GM18519 (cell line): ENCODE data around the gene MEIS2.

Experiments
- ATAC-seq: cut with Tn5 transposase; IDR thresholded peaks from one replicate; pipeline ENCODE4 v1.9.1; 2021; ENCODE audit warnings: mild to moderate bottlenecking, moderate library complexity; ENCODE audit not compliant: unreplicated experiment, low FRiP score

The MEIS2 gene

GRCh38 chr15:37115538-37115937 lies 15.2 kb upstream of the MEIS2 start:
- ATAC-seq, result no peak

DNA sequence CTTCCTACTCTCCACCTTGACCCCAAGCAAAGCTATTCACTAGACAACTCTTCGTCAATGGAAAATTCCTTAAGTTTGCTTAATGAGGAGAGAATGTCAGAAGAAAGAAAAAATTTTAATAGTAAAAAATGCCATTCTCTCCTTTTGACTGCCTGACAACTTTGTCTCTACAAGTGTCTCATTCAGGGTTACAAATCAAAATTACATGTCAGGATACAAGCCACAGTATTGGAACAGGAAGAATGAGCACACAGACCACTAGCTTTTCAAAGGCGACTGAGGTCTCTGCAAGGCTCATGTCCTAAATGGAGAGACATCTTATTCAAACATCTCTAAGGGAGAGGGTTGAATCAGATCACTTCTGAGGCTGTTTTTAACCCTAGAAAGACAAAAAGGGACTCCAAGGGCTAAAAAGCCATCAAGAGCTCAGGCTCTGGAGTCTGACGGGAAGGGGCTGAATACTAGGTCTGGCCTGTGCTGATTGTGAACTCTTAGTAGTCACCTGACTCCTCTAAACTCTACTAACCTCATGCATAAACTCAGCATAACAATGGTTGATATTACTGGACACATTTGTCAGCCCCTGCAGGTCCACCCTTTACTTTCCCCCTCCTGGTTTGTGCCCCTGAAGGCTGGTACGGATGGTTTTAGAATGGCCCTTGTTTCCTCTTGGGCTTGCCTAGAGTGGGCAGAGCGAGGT lies 12.8 kb upstream of the MEIS2 start:
- no peak for ATAC-seq

GRCh38 chr15:37112171-37112570 lies 11.8 kb upstream of the MEIS2 start:
- ATAC-seq, result no peak

DNA sequence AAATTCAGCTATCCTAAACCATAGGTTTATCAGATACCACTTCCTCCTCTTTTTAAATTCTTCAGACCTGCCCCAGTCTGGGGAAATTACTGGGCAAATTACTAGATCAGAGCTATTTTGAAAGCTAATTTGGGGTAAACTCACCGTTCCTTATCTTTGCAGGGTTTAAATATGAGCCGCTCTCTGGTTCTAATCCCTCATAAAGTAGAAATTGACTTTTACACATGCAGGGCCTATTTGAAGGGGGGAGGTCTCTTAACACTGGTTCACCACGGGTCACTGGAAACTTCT lies 11.0 kb upstream of the MEIS2 start:
- no peak for ATAC-seq

- ATAC-seq, result no peak
These were observed 9.7 kb upstream of the MEIS2 start for GRCh38 chr15:37109872-37110572.

- ATAC-seq, result no peak
These were observed 9.0 kb upstream of the MEIS2 start for GRCh38 chr15:37109168-37109871.

GRCh38 chr15:37108381-37109167 lies 8.2 kb upstream of the MEIS2 start:
- no peak for ATAC-seq

DNA sequence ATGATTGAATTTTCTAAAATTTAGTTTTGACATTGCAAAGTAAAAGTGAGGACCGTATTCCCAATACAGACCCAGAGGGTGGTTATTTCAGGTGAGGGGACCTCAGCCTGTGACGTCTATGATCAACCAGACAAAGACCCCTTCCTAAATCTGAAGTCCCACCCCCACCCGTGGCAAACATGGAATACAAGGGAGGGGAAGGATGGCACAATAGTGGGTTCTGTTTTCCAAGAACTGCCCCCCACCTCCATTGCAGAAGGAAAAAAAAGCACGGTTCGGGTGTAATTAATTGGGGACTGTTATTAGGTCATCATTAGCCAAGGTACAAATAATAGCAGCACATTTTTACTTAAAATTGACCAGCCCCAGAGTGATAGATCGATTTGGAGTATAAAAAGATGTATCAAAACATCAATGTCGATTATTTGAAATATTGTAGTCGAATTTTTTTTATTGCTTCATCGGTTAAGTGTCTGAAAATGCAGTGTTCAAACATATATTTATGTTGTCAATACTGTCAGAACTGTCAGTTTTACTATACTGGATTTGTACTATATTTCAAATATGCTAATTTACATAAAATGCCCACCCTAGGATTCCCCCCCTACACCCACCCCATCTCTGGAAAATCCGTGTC lies 7.5 kb upstream of the MEIS2 start:
- no peak for ATAC-seq

- ATAC-seq, result no peak
These were observed 6.9 kb upstream of the MEIS2 start for GRCh38 chr15:37107071-37107743.

GRCh38 chr15:37106490-37107001 lies 6.2 kb upstream of the MEIS2 start:
- no peak for ATAC-seq

DNA sequence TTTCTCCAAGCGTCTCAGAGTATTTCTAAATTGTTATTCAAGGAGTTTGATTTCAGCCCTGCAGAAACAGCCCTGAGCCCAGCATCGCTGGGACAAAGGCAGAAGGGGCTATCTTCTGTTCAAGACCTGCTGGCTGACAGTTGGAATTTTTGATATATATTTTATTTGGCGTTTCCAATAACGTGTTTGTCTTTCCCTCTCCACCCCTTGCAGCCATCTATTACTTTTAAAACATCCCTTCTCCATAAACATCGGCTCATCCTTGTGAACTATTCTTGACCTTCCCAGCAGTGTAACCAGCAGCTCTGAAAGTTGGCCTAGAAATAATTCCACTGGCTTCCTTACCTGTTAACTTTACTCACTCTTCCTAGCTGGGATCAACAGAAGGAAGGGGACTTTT lies 5.5 kb upstream of the MEIS2 start:
- no peak for ATAC-seq

DNA sequence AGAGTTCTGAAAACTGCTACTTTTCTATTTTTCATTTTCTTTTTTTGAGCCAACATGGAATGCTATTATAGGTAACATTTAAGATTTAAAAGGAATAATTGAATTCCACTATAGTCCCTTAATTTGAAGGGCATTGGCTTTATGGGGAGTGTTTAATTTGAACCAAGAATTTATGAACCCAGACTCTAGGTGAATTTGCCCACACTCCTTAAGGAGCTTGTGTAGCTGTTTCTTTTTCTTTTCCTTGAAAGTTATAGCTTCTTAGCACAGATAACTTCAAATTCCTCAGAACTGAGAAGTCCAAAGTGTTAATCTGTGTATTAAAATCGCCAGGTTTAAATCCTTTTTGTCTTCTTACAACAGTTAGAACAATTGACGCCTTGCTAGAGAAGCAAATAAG lies 4.7 kb upstream of the MEIS2 start:
- no peak for ATAC-seq

DNA sequence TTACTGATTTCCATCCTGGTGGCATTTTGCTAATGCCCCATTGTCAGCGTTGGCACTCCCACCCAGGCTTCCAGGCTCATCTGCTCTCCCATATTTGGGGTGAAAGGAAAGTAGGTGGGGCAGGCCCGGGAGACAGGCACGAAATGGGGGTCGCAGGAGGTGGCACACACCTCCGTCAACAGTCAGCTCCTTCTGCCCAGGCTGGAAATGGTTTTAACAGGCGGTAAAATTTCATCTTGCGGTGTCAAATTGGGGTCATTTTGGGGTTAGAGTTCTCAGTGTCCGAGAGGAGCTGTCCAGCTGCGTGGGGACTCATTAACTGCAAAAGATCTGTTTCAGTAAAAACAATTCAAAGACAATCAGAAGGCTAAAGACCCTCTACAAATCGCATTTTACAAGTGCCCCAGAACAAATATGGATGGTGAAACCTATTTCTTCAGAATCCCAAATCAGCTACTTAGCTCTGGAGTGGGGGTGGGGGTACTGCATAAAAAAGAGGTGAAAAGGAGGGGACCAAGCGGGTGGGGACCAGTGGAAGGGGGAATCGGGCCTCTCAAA lies 4.2 kb upstream of the MEIS2 start:
- no peak for ATAC-seq

- no peak for ATAC-seq
These were observed 3.4 kb upstream of the MEIS2 start for GRCh38 chr15:37103475-37104423.

GRCh38 chr15:37103163-37103435 lies 2.8 kb upstream of the MEIS2 start:
- no peak for ATAC-seq

DNA sequence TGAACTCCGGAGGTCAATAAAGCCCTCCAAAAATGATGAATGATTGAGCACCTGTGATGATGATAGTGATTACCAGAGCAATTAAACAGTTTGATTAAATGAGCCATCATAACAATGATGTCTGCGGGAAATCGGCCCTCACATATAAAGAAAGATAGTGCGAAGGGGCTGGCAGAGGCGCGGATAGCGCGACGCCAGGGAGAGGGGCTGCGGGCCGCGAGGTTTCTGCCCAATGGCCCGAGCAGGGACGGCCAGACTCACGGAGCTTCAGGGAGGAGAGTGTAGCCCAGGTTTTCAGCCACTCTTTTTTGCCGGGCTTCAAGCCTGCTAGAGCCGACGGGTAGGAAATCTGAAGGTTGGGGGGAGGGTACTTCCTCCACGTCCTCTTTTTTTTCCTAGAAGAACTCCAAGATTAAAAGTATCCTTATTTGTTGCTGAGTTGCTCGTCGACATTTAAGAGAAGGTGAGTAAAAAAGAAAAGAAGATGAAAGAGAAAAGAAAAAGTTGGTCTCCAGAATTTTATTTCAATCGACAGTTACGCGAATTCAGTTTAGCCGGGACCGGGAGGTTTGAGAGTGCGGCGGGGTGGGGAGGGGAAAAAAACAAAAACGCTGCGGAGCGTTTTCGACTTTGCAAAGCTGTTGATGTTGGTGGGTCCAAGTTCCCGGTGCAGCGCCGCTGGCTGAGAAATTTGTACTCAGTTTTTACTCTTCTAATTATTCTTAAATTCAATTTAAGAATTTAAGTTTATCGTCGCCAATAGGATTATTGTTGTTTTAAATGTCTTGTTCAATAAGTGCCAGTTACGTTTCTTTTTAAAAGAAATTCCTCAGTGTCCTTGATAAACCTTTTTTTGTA lies 2.2 kb upstream of the MEIS2 start:
- ATAC-seq, result no peak

- no peak for ATAC-seq
These were observed 1.6 kb upstream of the MEIS2 start for GRCh38 chr15:37101980-37102304.

- no peak for ATAC-seq
These were observed 542 bp upstream of the MEIS2 start for GRCh38 chr15:37100966-37101215.
